T-helper 17 cell (primary cell): ENCODE measurements around the gene DAAM2. TPM values are rescaled to one million over a fixed set of nuclear protein-coding genes. Genes with fewer than 3 reads are reported as not detected.

Experiments
- ATAC-seq: fragments of 150-1000 bp; cut with Tn5 transposase; 2 replicates; pipeline ENCODE4 v1.10.0; 2021; ENCODE audit warnings: mild to moderate bottlenecking, moderate library complexity
- DNase-seq, 3 donors: peaks; one replicate each; pipeline versions ENCODE4 v3.0.0 to v3.0.0-alpha.2; 2020 to 2021
- H3K9me3 ChIP-seq: one replicate; pipeline ENCODE4 v1.7.0; 2013; ENCODE audit warnings: low read length, mild to moderate bottlenecking; ENCODE audit not compliant: control insufficient read depth, poor library complexity, severe bottlenecking
- H3K27ac Mint-ChIP-seq: one replicate; pipeline ENCODE4 v1.8.0; 2022; ENCODE audit warnings: mild to moderate bottlenecking, moderate library complexity, mixed read lengths
- H3K27me3 Mint-ChIP-seq: one replicate; pipeline ENCODE4 v1.8.0; 2022; ENCODE audit warnings: mixed read lengths
- H3K36me3 Mint-ChIP-seq: one replicate; pipeline ENCODE4 v1.8.0; 2022; ENCODE audit warnings: low read depth, mixed read lengths
- H3K4me1 Mint-ChIP-seq: one replicate; pipeline ENCODE4 v1.8.0; 2022; ENCODE audit warnings: mild to moderate bottlenecking, mixed read lengths
- H3K4me3 Mint-ChIP-seq: one replicate; pipeline ENCODE4 v1.8.0; 2022; ENCODE audit warnings: mild to moderate bottlenecking, moderate library complexity, mixed read lengths
- total RNA-seq, 4 donors: library from RNA in 2 of 4; stranded (reverse) in 2 of 4; gene quantifications; one replicate each; pipeline ENCODE4 v1.2.3 and lab custom pipeline; 2022 to 2026

Gene DAAM2
- total RNA-seq, 2 donors from 2014 or later, result not detected

- peaks cover 5% of the 10 kb centered on the region for H3K27me3 Mint-ChIP-seq
- no peak overlapping the region for H3K27ac Mint-ChIP-seq
- H3K36me3 Mint-ChIP-seq, result no peaks in the 10 kb centered on the region
- no peaks in the 10 kb centered on the region for H3K4me1 Mint-ChIP-seq
- H3K9me3 ChIP-seq, result no peaks in the 10 kb centered on the region
- H3K4me3 Mint-ChIP-seq, result no peak overlapping the region
- DNase-seq (no peak), ATAC-seq (no peak)
These were observed 19.5 kb upstream of the DAAM2 start for GRCh38 chr6:39772559-39773273.

GRCh38 chr6:39773782-39774181, 18.4 kb upstream of the DAAM2 start:
- ATAC-seq (no peak), DNase-seq (no peak)
- H3K27me3 Mint-ChIP-seq, result peaks cover 5% of the 10 kb centered on the region
- H3K9me3 ChIP-seq, result no peaks in the 10 kb centered on the region
- H3K4me3 Mint-ChIP-seq, result no peak overlapping the region
- H3K36me3 Mint-ChIP-seq, result no peaks in the 10 kb centered on the region
- H3K4me1 Mint-ChIP-seq, result no peaks in the 10 kb centered on the region
- no peak overlapping the region for H3K27ac Mint-ChIP-seq

- DNase-seq, result no peak
- no peaks in the 10 kb centered on the region for H3K9me3 ChIP-seq
- H3K4me1 Mint-ChIP-seq, result no peaks in the 10 kb centered on the region
- no peak for ATAC-seq
- H3K4me3 Mint-ChIP-seq, result no peak overlapping the region
- H3K27me3 Mint-ChIP-seq, result peaks cover 5% of the 10 kb centered on the region
- no peaks in the 10 kb centered on the region for H3K36me3 Mint-ChIP-seq
- no peak overlapping the region for H3K27ac Mint-ChIP-seq
These were observed 15.6 kb upstream of the DAAM2 start for GRCh38 chr6:39776581-39776980.

DNA sequence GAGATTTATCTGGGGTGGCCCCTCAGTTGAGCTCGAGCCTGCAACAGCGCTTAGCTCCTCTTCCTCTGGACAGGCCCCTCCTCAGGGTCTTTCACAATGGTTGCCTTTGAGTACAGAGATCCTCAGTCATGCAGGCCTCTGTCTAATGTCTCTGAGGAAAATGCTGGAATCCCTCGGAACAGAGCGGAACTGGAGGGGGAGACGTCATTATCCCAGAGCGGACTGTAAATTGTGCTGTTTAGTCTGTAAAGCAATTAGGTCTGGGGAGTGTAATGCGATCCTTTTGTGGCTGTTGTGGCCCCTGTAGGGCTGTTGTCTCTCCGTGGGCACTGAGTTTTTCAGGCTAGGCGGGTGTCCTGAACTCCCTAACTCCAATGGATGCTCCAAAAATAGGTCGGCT, 15.0 kb upstream of the DAAM2 start:
- H3K9me3 ChIP-seq, result no peaks in the 10 kb centered on the region
- Mint-ChIP-seq H3K27me3 (peaks cover 5% of the 10 kb centered on the region), H3K27ac (no peak overlapping the region), H3K4me1 (no peaks in the 10 kb centered on the region), H3K4me3 (no peak overlapping the region), H3K36me3 (no peaks in the 10 kb centered on the region)
- ATAC-seq, result no peak
- no peak for DNase-seq

DNA sequence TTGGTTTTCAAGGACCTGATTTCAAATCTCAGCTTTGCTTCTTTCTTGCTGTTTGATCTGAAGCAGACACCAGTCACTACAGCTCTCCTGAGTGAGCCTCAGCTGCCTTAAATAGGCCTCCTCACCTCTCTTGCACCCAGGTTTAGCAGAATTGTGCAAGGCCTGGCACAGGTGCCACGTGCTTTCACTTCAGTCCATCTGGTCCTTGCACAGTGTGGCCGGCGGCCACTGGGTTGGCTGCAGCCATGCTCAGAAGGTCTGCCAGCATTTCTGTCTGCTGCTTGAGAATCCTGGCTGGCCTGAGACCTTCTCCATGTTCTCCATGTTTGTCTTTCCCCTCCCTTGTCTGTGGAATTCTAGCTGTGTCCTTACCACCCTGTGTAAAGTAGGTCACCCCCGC, 14.5 kb upstream of the DAAM2 start:
- no peaks in the 10 kb centered on the region for H3K36me3 Mint-ChIP-seq
- peaks cover 5% of the 10 kb centered on the region for H3K27me3 Mint-ChIP-seq
- ATAC-seq, result no peak
- H3K27ac Mint-ChIP-seq, result no peak overlapping the region
- DNase-seq, result no peak
- no peaks in the 10 kb centered on the region for H3K4me1 Mint-ChIP-seq
- no peaks in the 10 kb centered on the region for H3K9me3 ChIP-seq
- no peak overlapping the region for H3K4me3 Mint-ChIP-seq

GRCh38 chr6:39778581-39779255, 13.5 kb upstream of the DAAM2 start:
- ATAC-seq, result no peak
- Mint-ChIP-seq H3K36me3 (no peaks in the 10 kb centered on the region), H3K4me1 (no peaks in the 10 kb centered on the region), H3K4me3 (no peak overlapping the region), H3K27me3 (peaks cover 5% of the 10 kb centered on the region), H3K27ac (no peak overlapping the region)
- no peak for DNase-seq
- no peaks in the 10 kb centered on the region for H3K9me3 ChIP-seq

DNA sequence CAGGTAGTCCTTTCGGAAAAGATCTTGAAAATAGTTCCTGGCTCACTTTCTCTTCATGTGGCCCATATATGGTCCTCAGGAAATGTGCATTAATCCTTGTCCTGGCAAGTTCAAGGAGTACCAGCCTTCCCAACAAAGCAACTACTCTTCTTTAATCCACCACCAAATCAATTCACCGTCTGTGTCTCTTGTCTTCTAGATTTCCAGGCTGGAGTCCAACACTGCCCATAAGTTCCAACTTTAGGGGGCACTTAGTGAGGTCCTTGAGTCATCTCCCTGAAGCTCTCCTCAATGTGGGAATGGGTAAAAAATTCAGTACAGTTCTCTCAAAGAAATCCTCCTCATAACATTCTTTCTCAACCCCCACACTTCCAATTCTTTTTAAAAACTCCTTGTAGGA, 6.9 kb upstream of the DAAM2 start:
- H3K9me3 ChIP-seq, result no peaks in the 10 kb centered on the region
- H3K36me3 Mint-ChIP-seq, result no peaks in the 10 kb centered on the region
- peaks cover 21% of the 10 kb centered on the region for H3K27me3 Mint-ChIP-seq
- DNase-seq (no peak), ATAC-seq (no peak)
- no peaks in the 10 kb centered on the region for H3K4me1 Mint-ChIP-seq
- no peak overlapping the region for H3K4me3 Mint-ChIP-seq
- H3K27ac Mint-ChIP-seq, result no peak overlapping the region

GRCh38 chr6:39786649-39787048, 5.5 kb upstream of the DAAM2 start:
- Mint-ChIP-seq H3K27ac (no peak overlapping the region), H3K4me3 (no peak overlapping the region), H3K36me3 (no peaks in the 10 kb centered on the region), H3K4me1 (no peaks in the 10 kb centered on the region), H3K27me3 (peaks cover 33% of the 10 kb centered on the region)
- H3K9me3 ChIP-seq, result no peaks in the 10 kb centered on the region
- DNase-seq (no peak), ATAC-seq (no peak)

GRCh38 chr6:39787322-39787721, 4.9 kb upstream of the DAAM2 start:
- no peaks in the 10 kb centered on the region for H3K9me3 ChIP-seq
- Mint-ChIP-seq H3K36me3 (no peaks in the 10 kb centered on the region), H3K27ac (no peak overlapping the region), H3K4me1 (peaks cover 2% of the 10 kb centered on the region), H3K4me3 (no peak overlapping the region), H3K27me3 (peaks cover 38% of the 10 kb centered on the region)
- ATAC-seq (no peak), DNase-seq (no peak)

GRCh38 chr6:39790772-39791171, 1.4 kb upstream of the DAAM2 start:
- Mint-ChIP-seq H3K4me1 (peaks cover 2% of the 10 kb centered on the region), H3K27me3 (peaks cover 67% of the 10 kb centered on the region), H3K36me3 (peaks cover 3% of the 10 kb centered on the region), H3K27ac (no peak overlapping the region), H3K4me3 (no peak overlapping the region)
- DNase-seq, result no peak
- no peaks in the 10 kb centered on the region for H3K9me3 ChIP-seq
- no peak for ATAC-seq

DNA sequence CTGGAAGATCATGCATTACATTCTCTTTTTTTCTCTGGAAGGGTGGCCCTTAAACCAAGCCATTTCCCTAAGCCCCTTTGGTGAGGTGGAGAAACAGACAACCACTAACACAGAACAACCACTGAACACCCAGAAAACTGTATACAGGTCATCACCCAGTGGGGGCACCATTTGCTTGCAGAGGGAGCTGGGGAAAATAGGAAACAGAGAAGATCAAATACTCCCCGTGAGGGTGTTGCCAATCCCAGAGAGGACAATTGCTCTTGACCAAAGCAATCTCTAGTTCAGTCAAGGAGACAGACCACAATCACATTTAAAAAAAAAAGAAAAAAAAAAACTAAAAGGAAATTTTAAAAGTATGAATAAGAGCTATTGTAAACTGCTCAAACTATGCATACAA, 865 bp upstream of the DAAM2 start:
- ATAC-seq (no peak), DNase-seq (no peak)
- H3K36me3 Mint-ChIP-seq, result peaks cover 3% of the 10 kb centered on the region
- H3K4me1 Mint-ChIP-seq, result peaks cover 2% of the 10 kb centered on the region
- peak overlapping the region; percentile 22 for H3K4me3 Mint-ChIP-seq
- no peaks in the 10 kb centered on the region for H3K9me3 ChIP-seq
- peaks cover 67% of the 10 kb centered on the region for H3K27me3 Mint-ChIP-seq
- H3K27ac Mint-ChIP-seq, result no peak overlapping the region

- no peak overlapping the region for H3K4me3 Mint-ChIP-seq
- H3K4me1 Mint-ChIP-seq, result peaks cover 2% of the 10 kb centered on the region
- no peak overlapping the region for H3K27ac Mint-ChIP-seq
- ATAC-seq (no peak), DNase-seq (no peak)
- H3K36me3 Mint-ChIP-seq, result peaks cover 3% of the 10 kb centered on the region
- H3K27me3 Mint-ChIP-seq, result peaks cover 60% of the 10 kb centered on the region
- H3K9me3 ChIP-seq, result no peaks in the 10 kb centered on the region
These were observed 619 bp downstream of the DAAM2 start for GRCh38 chr6:39792540-39793450.

- ATAC-seq (no peak), DNase-seq (no peak)
- no peak overlapping the region for H3K4me3 Mint-ChIP-seq
- peaks cover 3% of the 10 kb centered on the region for H3K36me3 Mint-ChIP-seq
- peaks cover 2% of the 10 kb centered on the region for H3K4me1 Mint-ChIP-seq
- peaks cover 53% of the 10 kb centered on the region for H3K27me3 Mint-ChIP-seq
- H3K9me3 ChIP-seq, result no peaks in the 10 kb centered on the region
- H3K27ac Mint-ChIP-seq, result no peak overlapping the region
These were observed 1.3 kb downstream of the DAAM2 start for GRCh38 chr6:39793516-39793915.
